Fibroblast of skin of back (primary cell): ENCODE measurements around the gene FBXO22.
A peak's percentile ranks its signal among the peaks of the same experiment; 100 is the strongest.
"Not testable (repeated sequence)": the region's sequence is repeated elsewhere in the genome, so short reads cannot be mapped to it uniquely, and the experiment has no call there.

ENCODE experiments used
- DNase-seq: peaks from one replicate; pipeline ENCODE4 v3.0.0-alpha.2; 2013

Gene FBXO22

DNA sequence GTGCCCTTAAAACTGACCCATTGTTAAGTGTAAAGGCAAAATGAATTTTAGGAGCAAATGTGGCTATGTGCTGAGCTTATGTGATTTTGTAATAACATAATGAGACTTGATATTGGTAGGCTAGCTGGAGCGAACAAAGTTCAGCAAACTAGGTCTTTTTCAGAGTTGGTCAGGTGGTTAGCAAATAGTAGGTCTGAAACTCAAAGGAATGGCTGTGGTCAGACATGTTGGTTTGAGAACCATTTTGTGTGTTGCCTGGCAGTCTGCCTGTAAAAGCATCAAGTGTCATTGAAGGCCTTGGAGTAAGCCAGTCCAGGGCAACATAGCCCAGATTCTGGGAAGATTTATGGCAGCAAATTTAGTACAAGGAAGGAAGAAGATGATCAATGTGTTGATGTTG, 16.4 kb downstream of the FBXO22 start:
- DNase-seq = peak; percentile 25

DNA sequence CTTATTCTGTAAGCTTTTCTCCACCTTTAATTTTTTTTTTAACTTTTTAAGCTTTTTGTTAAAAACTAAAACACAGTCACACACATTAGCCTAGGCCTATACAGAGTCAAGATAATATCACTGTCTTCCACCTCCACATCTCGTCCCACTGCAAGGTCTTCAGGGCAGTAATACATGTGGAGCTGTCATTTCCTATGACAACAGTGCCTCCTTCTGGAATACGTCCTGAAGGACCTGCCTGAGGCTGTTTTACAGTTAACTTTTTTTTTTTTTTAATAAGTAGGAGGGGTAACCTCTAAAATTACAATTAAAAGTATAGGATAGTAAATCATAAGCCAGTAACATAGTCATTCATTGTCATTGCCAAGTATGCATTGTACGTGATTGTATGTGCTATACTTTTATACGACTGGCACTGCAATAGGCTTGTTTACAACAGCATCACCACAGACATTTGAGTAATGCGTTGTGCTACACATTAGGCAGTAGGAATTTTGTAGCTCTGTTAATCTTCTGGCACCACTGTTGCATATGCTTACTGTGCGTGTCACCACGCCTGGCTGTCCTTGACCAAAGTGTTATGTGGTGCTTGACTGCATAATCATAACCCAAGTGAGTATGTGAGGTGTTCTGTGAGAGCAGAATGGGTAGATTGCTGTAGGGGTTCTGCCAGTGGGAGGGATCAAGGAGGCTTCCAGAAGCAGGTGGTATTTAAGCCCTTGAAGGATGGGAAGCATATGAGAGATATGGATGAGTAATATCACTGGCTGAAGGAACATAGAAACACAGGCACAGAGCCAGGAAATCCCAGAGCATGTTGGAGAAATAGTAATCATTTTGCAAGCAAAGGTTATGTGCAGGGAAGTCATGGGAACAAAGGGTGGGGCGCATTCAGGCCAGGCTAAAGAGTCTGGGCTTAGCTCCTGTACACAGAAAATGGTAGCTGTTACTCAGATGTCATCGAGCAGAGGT, 18.3 kb downstream of the FBXO22 start:
- peak; percentile 56 for DNase-seq

DNA sequence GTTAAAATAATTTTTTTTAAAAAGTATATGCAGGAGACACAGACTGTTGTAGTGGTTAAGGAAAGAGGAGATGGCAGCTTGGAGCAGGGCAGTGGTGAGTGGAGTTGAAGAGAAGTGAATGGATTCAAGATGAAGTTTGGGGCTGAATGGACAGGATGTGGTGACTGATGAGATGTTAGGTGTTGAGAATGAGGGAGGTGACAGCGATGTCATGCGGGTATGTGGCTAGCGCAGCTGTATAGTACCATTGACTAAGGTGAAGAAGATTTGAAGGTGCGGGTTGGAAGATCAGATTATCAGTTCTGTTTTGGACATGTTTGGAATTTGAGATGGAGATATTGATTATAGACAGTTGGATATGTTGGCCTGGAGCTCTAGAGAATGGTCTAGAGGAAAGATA, 20.1 kb downstream of the FBXO22 start:
- DNase-seq = no peak

DNA sequence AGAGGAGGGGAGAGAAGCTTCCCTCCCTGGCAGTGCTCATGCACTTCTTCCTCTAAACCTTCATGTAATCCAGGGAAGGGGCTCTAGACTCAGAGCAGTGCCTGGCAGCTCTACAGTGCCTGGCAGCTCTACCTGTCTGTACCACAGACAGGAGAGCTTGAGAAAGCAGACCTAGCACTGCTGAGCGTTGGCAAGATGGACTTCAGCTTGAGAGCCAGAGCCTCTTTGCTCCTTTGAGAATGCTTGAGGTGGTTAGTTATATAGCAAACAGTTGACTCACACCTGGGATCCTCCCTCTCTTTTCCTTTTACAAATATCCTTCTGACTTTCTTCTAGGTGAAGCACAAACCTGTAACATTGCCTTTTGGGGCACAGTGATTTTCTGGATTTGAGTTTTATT, 20.9 kb downstream of the FBXO22 start:
- no peak for DNase-seq

DNA sequence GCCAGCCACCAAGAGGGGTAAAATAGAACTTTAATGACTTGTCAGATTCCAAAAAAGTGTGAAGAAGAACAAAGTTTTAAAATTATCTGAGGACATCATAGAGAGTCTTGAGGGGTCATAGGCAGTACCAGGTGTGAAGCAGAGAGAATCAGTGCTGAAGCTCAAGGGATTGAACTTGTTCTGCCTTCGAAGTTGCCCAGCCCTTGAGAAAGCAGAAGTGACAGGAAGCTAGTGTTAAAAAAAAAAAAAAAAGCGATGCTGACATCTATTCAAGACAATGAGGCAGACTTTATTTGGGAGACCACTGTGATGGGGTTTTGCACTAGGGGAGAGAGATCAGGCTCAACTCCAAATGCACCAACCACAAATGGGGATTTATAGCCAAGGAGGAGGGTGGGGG, 21.8 kb downstream of the FBXO22 start:
- DNase-seq = no peak

DNA sequence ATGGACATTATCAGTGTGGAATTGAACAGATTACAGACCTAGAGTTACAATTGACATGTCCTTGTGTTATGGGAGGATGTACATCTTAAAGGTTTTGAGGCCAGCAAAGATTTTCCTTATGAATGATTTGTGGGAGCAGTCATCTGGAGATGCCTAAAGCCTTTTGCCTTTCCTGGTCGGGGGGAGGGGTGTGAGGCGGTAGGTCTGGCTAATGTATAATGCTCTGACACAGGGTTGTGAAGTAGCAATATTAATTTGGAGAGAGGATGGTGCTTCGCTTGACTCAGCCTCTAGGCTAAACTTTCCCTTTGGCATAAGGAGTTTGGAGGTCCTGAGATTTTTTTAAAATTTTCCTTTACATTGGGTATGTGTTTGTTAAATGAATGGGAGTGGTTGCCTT, 23.3 kb downstream of the FBXO22 start:
- DNase-seq = no peak

DNA sequence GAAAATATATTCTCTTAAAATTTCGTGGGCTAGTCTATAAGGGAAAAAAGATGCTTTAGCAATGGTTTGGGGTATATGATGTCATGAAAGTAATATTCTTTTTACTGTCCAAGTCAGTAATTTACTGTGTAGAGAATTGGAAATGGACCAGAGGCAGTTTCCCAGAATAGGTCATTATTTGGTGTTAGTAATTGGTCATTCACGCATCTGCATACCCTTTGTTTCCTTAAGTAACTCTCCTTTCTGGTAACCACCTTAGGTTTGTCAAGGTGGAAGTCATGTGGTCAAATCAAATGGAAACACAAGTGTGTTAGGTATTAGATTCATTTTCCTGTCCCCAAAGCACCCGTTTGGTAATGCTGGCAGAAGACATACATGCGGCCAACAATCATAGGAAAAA, 23.9 kb downstream of the FBXO22 start:
- DNase-seq = no peak

DNA sequence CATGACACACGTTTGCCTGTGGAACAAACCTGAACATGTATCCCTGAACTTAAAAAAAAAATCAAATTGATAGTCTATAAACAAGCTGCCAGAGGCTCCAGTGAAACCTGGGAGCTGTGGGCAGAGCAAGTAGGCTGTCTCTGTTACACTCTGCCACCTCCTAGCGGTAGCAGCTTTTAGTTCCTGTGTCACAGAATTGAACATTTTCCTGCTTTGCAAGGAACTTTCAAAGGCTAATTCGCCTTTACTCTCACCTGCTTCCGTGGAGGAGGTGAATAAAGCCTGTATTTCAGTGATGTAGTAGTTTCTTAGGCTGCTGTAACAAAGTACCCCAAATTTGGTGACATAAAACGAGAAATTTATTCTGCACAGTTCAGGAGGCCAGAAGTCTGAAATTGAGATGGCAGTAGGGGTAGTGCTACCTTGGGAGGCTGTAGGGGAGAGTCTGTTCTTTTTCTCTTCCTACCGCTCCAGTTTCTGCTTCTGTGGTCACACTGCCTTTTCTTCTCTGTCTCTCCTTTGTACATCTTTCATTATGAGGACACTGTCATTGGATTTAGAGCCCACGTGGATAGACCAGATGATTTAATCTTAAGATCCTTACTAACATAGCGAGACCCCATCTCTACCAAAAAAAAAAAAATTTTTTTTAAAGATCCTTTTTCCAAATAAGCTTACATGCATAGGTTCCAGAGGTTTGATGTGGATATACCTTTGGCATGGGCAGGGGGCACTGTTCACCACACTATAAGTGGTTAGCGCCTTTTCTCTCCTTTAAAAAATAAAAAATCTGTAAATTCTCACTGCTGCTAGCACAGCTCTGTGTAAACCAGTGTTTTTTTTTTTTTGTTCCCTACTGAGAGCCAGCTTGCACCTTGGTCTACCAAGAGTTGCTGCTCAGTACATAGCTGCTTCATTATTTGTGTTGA, 25.3 kb downstream of the FBXO22 start:
- peak; percentile 29 for DNase-seq

DNA sequence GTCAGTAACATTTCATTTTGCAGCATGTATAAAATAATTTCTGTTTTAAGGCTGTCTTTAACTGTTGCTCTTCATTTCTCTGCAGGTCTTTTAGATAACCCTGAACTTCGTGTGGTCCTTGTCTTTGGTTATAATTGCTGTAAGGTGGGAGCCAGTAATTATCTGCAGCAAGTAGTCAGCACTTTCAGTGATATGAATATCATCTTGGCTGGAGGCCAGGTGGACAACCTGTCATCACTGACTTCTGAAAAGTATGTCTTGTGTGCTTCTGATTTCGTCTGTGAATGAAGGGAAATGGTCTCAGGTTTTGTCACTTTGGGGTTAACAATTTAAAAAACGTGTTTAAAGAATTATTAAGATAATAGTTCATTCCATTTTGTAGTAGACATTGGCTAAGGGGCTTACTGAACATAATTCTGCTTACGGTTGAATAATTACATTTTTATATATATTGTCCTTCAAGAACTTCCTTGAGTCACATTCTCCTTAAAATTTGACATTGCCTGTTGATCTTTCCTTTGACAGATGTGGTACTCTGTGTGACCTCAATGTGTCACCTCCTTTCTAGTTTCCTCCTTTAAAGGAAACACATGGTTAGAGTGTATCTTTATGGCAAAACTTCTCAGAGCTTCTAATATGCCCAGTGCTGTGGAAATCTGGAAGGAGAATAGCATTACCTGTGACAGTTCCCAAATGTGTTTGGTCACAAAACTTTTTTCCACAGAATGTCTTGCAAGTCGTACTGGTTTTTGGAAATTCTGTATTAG, 26.3 kb downstream of the FBXO22 start:
- DNase-seq = no peak

DNA sequence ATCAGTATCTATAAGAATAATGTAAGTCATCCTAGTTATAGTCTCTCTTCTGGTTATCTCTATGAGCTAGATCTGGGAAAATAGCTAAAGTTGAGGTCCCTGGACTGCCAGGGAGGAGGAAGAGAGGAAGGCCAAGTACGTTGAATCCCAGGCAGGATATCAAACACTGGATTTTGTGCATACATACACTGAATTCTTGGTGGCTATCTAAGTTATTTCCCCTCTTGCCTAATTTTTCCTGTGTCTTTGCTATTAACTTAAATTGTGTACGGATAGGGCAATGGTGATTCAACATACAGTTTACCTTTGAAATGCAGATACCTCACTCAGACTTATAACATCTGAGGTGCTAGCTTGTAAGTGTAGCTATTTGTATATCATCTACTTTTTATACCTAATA, 27.2 kb downstream of the FBXO22 start:
- DNase-seq = no peak

DNA sequence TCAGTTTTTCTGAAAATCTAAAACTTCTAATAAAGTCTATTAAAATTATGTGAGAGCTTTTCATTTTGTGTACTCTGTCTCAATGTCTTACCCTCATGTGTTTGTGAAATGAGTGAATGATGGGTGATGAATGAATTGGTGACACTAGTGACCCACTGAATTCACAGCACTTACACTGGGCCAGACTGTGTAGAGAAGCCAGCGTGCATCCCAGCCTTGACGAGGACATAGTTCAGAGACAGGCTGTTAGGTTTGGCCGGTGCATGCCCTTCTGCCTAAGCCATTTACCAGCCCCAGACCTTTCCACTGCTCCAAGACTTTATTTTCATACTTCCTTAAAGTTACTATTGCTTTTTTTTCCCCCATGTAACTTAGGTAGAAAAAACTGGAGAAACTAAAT, 38.8 kb downstream of the FBXO22 start:
- DNase-seq = no peak

DNA sequence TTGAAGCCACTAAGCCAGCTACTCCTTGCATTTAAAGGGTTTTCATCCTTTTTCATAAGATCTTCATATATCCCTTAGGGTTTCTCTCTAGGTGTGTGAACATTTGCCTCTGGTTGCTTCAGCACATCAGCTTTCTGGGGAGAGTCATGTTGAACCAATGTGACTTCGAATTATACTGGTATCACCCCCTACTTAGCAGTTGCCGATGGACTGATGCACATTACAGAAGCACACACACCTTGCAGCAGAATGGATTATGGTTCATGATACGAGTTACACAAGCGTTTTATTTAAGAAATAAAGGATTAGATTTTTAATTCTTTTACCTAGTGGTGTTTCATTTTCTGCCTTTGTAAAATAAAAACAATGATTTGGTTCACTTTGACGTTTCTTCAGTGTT, 39.6 kb downstream of the FBXO22 start:
- DNase-seq = no peak

DNA sequence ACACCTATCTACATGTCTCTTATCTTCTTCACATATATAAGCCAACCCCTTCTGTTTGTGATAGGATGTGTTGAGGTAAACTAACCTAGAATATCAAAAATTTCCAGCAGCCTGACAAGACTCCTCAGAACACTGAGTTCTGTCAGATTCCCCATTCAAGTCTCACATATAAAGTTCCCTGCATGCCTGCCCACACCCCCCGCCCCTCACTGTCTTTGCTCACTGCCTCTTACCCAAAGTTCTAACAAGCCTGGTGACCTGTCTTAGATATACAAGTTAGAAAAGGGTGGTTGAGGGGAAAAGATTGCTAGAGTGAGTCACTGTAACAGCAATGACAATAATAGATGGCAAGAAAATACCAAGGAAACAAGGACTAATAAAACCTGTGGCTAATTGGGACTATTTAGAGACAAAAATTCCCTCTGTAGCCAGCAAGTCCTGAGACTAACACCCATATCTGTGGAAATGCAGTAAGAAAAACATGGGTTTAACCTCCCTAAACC, 40.1 kb downstream of the FBXO22 start:
- DNase-seq = peak; percentile 38

DNA sequence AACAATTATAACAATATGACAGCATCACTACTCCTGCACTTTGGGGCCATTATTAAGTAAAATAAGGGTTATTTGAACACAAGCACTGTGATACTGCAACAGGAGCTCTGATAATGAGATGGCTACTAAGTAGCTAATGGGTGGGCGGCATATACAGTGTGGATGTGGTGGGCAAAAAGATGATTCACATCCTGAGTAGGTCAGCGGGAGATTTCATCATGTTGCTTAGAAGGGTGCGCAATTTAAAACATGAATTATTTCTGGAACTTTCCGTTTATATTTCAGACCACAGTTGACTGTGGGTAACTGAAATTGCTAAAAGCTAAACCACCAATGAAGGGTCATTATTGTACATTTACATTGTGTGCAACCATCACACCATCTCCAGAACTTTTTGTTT, 42.3 kb downstream of the FBXO22 start:
- peak; percentile 33 for DNase-seq

DNA sequence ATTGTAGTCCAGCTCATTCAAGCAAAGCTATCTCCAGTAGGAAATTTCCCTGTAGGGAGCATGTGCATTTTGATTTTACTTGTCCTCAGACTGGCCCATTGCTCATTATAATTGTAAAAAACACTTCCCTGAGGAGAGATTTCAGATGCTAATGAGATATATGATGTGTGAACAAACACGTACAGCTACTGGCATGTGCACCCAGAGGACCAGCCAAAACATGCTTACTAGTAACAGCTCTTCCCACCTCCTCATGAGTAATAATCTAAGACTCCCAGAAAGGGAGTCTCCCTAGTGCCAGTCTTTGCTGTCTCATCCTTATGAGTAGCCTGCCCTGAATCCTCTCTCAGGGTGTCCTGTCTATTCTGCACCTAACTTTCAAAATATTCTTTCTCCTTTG, 43.4 kb downstream of the FBXO22 start:
- peak; percentile 78 for DNase-seq

DNA sequence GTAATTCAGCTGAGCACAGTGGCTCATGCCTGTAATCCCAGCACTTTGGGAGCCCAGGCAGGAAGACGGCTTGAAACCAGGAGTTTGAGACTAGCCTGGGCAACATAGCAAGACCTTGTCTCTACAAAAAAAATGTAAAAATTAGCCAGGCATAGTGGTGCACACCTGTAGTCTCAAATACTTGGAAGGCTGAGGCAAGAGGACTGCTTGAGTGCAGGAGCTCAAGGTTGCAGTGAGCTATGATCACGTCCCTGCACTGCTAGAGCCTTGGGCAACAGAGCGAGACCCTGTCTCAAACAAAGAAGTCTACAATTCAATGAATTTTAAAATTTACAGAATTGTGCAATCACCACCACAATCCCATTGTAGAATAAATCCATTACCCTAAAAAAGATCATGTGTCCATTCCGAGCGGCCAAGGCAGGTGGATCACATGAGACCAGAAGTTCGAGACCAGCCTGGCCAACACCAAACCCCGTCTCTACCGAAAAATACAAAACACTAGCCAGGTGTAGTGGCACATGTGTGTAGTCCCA, 45.2 kb downstream of the FBXO22 start:
- DNase-seq = no peak

DNA sequence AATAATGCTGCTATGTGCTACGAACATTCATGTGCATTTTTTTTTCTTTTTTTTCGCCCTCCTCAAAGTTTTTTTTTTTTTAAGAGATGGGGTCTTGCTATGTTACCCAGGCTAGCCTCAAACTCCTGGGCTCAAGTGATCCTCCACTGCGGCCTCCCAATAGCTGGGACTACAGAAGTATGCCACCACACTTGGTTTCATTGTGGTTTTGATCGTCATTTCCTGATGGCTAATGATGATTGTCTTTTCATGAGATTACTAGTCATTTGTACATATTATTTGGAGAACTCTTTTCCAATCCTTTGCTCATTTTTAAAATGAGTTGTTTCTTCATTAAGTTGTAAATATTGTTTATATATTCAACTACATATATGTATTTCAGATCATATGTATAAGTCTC, 48.8 kb downstream of the FBXO22 start:
- no peak for DNase-seq

DNA sequence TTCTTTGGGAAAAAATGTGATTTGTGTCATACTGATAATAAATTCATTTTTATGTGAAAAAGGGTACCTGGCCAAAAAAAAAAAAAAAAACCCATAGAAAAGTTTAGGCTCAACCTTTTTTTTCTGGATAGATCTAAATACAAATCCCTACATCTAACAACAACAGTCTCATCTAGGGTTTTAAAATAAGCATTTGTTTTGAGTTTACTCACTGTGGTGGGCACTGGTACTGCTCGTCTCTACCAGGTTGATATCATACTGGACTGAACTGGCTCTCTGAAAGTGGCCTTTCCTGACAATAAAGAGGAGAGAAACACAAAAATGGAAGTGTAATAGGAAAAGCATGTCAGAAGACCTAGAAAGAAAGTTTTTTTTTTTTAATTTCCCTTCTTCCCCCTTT, 52.0 kb downstream of the FBXO22 start:
- DNase-seq = no peak

DNA sequence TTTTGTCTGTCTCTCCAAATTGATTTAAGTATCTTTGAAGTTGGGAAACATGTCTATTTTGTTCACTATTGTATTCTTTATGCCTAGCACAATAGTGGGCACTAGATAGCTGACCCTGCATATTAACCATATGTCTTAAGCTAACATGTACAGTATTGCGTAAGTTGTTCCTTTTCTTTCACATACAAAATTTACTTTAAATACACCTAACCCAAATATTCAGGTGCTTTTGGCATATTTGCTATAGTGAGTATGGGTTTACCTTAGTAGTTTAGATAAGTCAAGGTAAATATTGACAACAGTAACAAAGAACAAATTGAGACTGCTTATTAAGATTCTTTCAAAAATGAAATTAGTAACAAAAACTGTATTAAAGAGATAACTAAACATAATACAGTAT, 57.7 kb downstream of the FBXO22 start:
- no peak for DNase-seq

DNA sequence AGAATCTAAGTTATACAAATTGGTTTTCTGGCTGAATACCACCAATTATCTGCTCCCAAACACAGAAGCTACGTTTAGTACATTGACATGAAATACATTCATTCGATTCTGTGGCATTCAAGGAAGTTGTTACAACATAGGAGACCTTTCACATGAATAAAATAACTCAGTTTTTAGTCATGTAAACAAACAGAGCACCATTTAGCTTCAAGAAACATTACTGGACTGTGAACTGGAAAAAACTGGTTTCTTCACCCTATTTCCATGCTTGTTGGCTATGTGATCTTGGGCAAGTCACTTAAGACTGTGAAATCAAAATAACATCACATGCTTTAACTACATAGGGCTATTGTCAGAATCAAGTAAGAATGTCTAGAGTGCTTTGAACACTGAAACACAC, 62.4 kb downstream of the FBXO22 start:
- DNase-seq = peak; percentile 2

DNA sequence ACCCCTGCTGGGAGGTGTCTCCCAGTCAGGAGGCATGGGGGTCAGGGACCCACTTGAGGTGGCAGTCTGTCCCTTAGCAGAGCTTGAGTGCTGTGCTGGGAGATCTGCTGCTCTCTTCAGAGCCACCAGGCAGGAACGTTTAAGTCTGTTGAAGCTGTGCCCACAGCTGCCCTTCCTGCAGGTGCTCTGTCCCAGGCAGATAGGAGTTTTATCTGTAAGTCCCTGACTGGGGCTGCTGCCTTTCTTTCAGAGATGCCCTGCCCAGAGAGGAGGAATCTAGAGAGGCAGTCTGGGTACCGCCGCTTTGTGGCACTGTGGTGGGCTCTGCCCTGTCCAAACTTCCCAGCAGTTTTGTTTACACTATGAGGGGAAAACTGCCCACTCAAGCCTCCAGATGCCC, 73.1 kb downstream of the FBXO22 start:
- DNase-seq = not testable (repeated sequence)

DNA sequence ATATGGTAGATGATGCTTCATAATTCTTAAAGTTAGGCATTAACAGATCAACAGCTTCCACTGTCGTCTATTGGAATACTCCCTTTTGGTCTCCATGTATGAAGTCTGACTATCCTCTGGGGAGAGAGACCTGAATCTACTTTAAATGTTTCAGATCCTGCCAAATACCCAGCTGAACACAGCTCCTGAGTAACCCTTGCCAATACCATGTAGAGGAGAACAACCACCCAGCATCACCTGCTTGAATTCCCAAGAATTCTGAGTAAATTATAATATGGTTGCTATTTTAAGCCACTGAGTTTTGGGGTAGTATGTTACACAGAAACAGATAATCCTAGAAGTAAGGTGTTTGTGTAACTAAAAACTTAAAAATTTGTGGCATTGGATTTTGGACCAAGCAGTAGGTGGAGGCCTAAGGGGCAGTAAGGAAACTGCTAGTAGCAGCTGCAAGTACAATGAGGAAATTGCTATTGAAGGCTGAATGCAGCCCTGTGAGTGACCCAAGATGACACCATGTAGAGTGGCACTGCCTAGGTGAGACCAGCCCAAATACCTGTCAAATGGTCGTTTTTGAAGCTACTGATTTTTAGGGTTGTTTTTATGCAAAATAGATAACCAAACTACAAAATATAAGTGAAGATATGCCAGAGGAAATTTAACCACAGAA, 77.6 kb downstream of the FBXO22 start:
- no peak for DNase-seq
